ENCODE measurements around the gene UGT1A1.

Gene UGT1A1

DNA sequence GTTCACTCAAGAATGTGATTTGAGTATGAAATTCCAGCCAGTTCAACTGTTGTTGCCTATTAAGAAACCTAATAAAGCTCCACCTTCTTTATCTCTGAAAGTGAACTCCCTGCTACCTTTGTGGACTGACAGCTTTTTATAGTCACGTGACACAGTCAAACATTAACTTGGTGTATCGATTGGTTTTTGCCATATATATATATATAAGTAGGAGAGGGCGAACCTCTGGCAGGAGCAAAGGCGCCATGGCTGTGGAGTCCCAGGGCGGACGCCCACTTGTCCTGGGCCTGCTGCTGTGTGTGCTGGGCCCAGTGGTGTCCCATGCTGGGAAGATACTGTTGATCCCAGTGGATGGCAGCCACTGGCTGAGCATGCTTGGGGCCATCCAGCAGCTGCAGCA is at the start of gene UGT1A1:
TSS of gene UGT1A1 (plus strand) at position 228 of the 400 bp plus-strand sequence. CDS start at position 246, 18 bp downstream.
- no peak within 1 kb of the TSS for H3K4me3 ChIP-seq (replicated peaks in 1 of 2; ENCODE audit: low read depth in 2 of 2, low read length in 2 of 2)
- TF ChIP-seq CTCF (IDR thresholded peaks at IDR 0.05; ENCODE audit: low read depth, low read length): no peak
- DNase-seq (ENCODE audit: low read depth in 2 of 2): no peak

- DNase-seq (ENCODE audit: low read depth in 2 of 2): peak; percentile 80 to 88
- no peak overlapping the region for H3K4me3 ChIP-seq (replicated peaks in 1 of 2; ENCODE audit: low read depth in 2 of 2, low read length in 2 of 2)
- peak; percentile 95 for TF ChIP-seq CTCF (IDR thresholded peaks at IDR 0.05; ENCODE audit: low read depth, low read length)
Measured at GRCh38 chr2:233711312-233712008, 48.6 kb upstream of the UGT1A1 start.

- TF ChIP-seq CTCF (IDR thresholded peaks at IDR 0.05; ENCODE audit: low read depth, low read length): no peak
- H3K4me3 ChIP-seq (replicated peaks in 1 of 2; ENCODE audit: low read depth in 2 of 2, low read length in 2 of 2): no peak within 1 kb of the TSS
- DNase-seq (ENCODE audit: low read depth in 2 of 2): no peak
Measured at GRCh38 chr2:233712611-233713261, 47.3 kb upstream of the UGT1A1 start, which contains the start of gene UGT1A5. UGT1A5 (plus strand) TSS chr2:233712907; CDS start chr2:233712992, 85 bp downstream.

- TF ChIP-seq CTCF (IDR thresholded peaks at IDR 0.05; ENCODE audit: low read depth, low read length): no peak
- no peak overlapping the region for H3K4me3 ChIP-seq (replicated peaks in 1 of 2; ENCODE audit: low read depth in 2 of 2, low read length in 2 of 2)
- DNase-seq (ENCODE audit: low read depth in 2 of 2): no peak
Measured at GRCh38 chr2:233713262-233713615, 46.8 kb upstream of the UGT1A1 start.

DNA sequence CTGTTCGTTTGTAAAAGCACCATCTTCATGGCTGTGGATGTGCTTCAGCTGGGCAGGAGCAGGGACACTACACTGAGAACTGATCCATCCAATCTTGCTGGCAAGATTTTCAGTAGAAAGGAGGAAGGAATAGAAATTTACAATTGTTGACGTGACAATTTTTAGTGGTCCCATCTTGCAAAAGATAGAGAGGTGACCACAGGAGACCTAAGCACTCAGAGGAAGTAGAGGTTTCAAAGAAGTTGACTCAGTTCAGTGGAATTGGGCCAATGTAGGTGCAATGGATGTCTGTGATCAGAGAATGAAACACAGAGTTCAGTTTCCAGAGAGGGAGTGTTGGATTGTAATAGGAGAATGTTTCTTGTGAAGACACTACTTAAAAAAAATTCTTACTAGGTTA is 45.9 kb upstream of the UGT1A1 start:
- no peak overlapping the region for H3K4me3 ChIP-seq (replicated peaks in 1 of 2; ENCODE audit: low read depth in 2 of 2, low read length in 2 of 2)
- no peak for TF ChIP-seq CTCF (IDR thresholded peaks at IDR 0.05; ENCODE audit: low read depth, low read length)
- DNase-seq (ENCODE audit: low read depth in 2 of 2): no peak

- no peak for DNase-seq (ENCODE audit: low read depth in 2 of 2)
- TF ChIP-seq CTCF (IDR thresholded peaks at IDR 0.05; ENCODE audit: low read depth, low read length): no peak
- H3K4me3 ChIP-seq (replicated peaks in 1 of 2; ENCODE audit: low read depth in 2 of 2, low read length in 2 of 2): no peak within 1 kb of the TSS
Measured at GRCh38 chr2:233718552-233718951, 41.5 kb upstream of the UGT1A1 start, which contains the start of gene UGT1A4. UGT1A4 (plus strand) TSS chr2:233718736; CDS start chr2:233718821, 85 bp downstream.

Data from cardiac fibroblast (primary cell).